Liver (tissue), 3 donors: ENCODE data around the gene C19orf47.

Experiments used
- CTCF ChIP-seq: fragments of 150-350 bp; IDR thresholded peaks from 2 replicates; pipeline ENCODE4 v1.5.1; 2017; ENCODE audit warnings: improper control_type of control experiment, low read depth, low read length; ENCODE audit not compliant: missing input control
- EGR1 ChIP-seq, 2 donors: IDR thresholded peaks; 2 replicates each; pipeline ENCODE4 v1.6.1; 2016 to 2018; ENCODE audit warnings: antibody characterized with exemption in 2 of 2, low read depth in 2 of 2
- FOXA1 ChIP-seq: IDR thresholded peaks from 2 replicates; pipeline ENCODE4 v1.6.1; 2016; ENCODE audit warnings: antibody characterized with exemption
- GABPA ChIP-seq, 2 donors: IDR thresholded peaks in 1 of 2; conservative IDR thresholded peaks in 1 of 2; 2 replicates each; pipeline ENCODE4 v1.6.1; 2016; ENCODE audit warnings: antibody characterized with exemption in 2 of 2, mild to moderate bottlenecking in 1 of 2, moderate library complexity in 1 of 2
- HNF4A ChIP-seq, 2 donors: conservative IDR thresholded peaks; 2 replicates each; pipeline ENCODE4 v1.6.1; 2016; ENCODE audit warnings: antibody characterized with exemption in 2 of 2, mild to moderate bottlenecking in 2 of 2
- HNF4G ChIP-seq: IDR thresholded peaks from 2 replicates; pipeline ENCODE4 v1.6.1; 2016; ENCODE audit warnings: antibody characterized with exemption
- NR2F2 ChIP-seq: IDR thresholded peaks from 2 replicates; pipeline ENCODE4 v1.6.1; 2016; ENCODE audit warnings: antibody characterized with exemption
- RAD21 ChIP-seq, 2 donors: IDR thresholded peaks; 2 replicates each; pipeline ENCODE4 v1.6.1; 2016; ENCODE audit warnings: antibody characterized with exemption in 2 of 2, mild to moderate bottlenecking in 2 of 2
- RXRA ChIP-seq, 2 donors: IDR thresholded peaks; 2 replicates each; pipeline ENCODE4 v1.6.1; 2017 to 2018; ENCODE audit warnings: antibody characterized with exemption in 2 of 2, mild to moderate bottlenecking in 1 of 2
- SP1 ChIP-seq: IDR thresholded peaks from 2 replicates; pipeline ENCODE4 v1.6.1; 2018; ENCODE audit warnings: antibody characterized with exemption, mild to moderate bottlenecking
- TAF1 ChIP-seq: conservative IDR thresholded peaks from 2 replicates; pipeline ENCODE4 v1.6.1; 2016; ENCODE audit warnings: antibody characterized with exemption, mild to moderate bottlenecking
- YY1 ChIP-seq: IDR thresholded peaks from 2 replicates; pipeline ENCODE4 v1.6.1; 2016; ENCODE audit warnings: antibody characterized with exemption, mild to moderate bottlenecking
- TF ChIP-seq, protein P1 (sequence below): IDR thresholded peaks from 2 replicates; pipeline ENCODE4 v1.6.1; 2016; ENCODE audit warnings: antibody characterized with exemption
- TF ChIP-seq, protein P2 (sequence below): IDR thresholded peaks from 2 replicates; pipeline ENCODE4 v1.6.1; 2016; ENCODE audit warnings: antibody characterized with exemption, mild to moderate bottlenecking
- donor health status: healthy.
- donor health status: healthy.

- TF ChIP-seq CTCF (no peak), SP1 (peak; percentile 78), TAF1 (peak; percentile 28), RAD21 (IDR thresholded peaks at IDR 0.05) (peak; percentile 31 to 43), GABPA (IDR thresholded peaks at IDR 0.05 in 1 of 2, conservative IDR thresholded peaks at IDR 0.05 in 1 of 2) (peak; percentile 81 to 92), YY1 (peak; percentile 92), EGR1 (IDR thresholded peaks at IDR 0.05; ENCODE audit: low read depth in 2 of 2) (peak in 1 of 2 donors; percentile 71), NR2F2 (no peak), HNF4A (conservative IDR thresholded peaks at IDR 0.05) (peak in 1 of 2 donors; percentile 57), FOXA1 (peak; percentile 81), RXRA (IDR thresholded peaks at IDR 0.05) (peak; percentile 36 to 72), HNF4G (no peak)
- TF ChIP-seq, protein P1, sequence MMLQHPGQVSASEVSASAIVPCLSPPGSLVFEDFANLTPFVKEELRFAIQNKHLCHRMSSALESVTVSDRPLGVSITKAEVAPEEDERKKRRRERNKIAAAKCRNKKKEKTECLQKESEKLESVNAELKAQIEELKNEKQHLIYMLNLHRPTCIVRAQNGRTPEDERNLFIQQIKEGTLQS: no peak
- TF ChIP-seq, protein P2, sequence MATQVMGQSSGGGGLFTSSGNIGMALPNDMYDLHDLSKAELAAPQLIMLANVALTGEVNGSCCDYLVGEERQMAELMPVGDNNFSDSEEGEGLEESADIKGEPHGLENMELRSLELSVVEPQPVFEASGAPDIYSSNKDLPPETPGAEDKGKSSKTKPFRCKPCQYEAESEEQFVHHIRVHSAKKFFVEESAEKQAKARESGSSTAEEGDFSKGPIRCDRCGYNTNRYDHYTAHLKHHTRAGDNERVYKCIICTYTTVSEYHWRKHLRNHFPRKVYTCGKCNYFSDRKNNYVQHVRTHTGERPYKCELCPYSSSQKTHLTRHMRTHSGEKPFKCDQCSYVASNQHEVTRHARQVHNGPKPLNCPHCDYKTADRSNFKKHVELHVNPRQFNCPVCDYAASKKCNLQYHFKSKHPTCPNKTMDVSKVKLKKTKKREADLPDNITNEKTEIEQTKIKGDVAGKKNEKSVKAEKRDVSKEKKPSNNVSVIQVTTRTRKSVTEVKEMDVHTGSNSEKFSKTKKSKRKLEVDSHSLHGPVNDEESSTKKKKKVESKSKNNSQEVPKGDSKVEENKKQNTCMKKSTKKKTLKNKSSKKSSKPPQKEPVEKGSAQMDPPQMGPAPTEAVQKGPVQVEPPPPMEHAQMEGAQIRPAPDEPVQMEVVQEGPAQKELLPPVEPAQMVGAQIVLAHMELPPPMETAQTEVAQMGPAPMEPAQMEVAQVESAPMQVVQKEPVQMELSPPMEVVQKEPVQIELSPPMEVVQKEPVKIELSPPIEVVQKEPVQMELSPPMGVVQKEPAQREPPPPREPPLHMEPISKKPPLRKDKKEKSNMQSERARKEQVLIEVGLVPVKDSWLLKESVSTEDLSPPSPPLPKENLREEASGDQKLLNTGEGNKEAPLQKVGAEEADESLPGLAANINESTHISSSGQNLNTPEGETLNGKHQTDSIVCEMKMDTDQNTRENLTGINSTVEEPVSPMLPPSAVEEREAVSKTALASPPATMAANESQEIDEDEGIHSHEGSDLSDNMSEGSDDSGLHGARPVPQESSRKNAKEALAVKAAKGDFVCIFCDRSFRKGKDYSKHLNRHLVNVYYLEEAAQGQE: peak; percentile 85
These were observed 62.6 kb downstream of the C19orf47 start for GRCh38 chr19:40285353-40286234.
